K562 (cell line): ENCODE results near the gene SNX9. TPM values are rescaled to one million over a fixed set of nuclear protein-coding genes. Genes with fewer than 3 reads are reported as not detected.

Experiments
- MYC ChIP-seq, 2 experiments: fragments of 250-450 bp in 1 of 2; sonication (Bioruptor Pico) in 1 of 2; IDR thresholded peaks; 2 replicates each; pipeline versions ENCODE4 v1.5.1 to v1.6.1; 2012 to 2021; ENCODE audit warnings: low read depth in 2 of 2, borderline replicate concordance in 1 of 2, improper control_type of control experiment in 1 of 2, low read length in 1 of 2, mild to moderate bottlenecking in 1 of 2, moderate library complexity in 1 of 2
- SAFB2 ChIP-seq: fragments of 200-400 bp; formaldehyde crosslinking; IDR thresholded peaks from 2 replicates; pipeline ENCODE4 v1.6.1; 2018; ENCODE audit warnings: borderline replicate concordance, low read length, low read depth, moderate library complexity; ENCODE audit not compliant: severe bottlenecking
- TSC22D4 ChIP-seq: fragments of 450-650 bp; IDR thresholded peaks from 2 replicates; pipeline ENCODE4 v1.6.1; 2016; ENCODE audit warnings: missing genetic modification characterization, missing biosample characterization, control low read depth
- USF1 ChIP-seq: sonication (generic); formaldehyde crosslinking; IDR thresholded peaks from 2 replicates; pipeline ENCODE4 v1.9.0; 2022; ENCODE audit warnings: mild to moderate bottlenecking, missing genetic modification reagents
- ZNF518B ChIP-seq: fragments of 250-450 bp; sonication (Bioruptor Pico); IDR thresholded peaks from 2 replicates; pipeline ENCODE4 v1.5.0; 2021; ENCODE audit warnings: mild to moderate bottlenecking, moderate library complexity
- polyA plus RNA-seq, 8 experiments: library from polyadenylated mRNA; depleted of rRNA in 4 of 8; stranded (reverse) in 5 of 8; unstranded in 3 of 8; fragments of >200 nt; fragmentation: Nextera tagmentation in 2 of 8; fragmentation: Illumina TruSeq in 1 of 8; extraction: Ambion mirVana in 2 of 8; extraction: Trizol in 1 of 8; gene quantifications; 2 replicates each; pipeline versions ENCODE4 v1.2.1 to v1.2.3, GENCODE V29; 2011 to 2014; ENCODE audit warnings: inconsistent platforms in 1 of 8, missing spikeins in 1 of 8
- total RNA-seq, 7 experiments: library from RNA; depleted of rRNA in 6 of 7; stranded (reverse); fragments of >200 nt in 6 of 7; fragmentation: Illumina TruSeq in 2 of 7; extraction: Trizol in 2 of 7; gene quantifications; 2 replicates each; pipeline versions ENCODE4 v1.2.1 to v1.2.3, GENCODE V29; 2011 to 2021; ENCODE audit warnings: low replicate concordance in 1 of 7

The SNX9 gene
- total and polyA plus RNA-seq, 9 of the 15 experiments (the other 6 are each of a cell fraction or from before 2014, with no cell fraction given), result 6.0 to 81.7 (median 57.1) TPM

GRCh38 chr6:157823001-157823527 is at the start of gene SNX9 (continued):
- TF ChIP-seq TSC22D4 (tag) (no peak), MYC (IDR thresholded peaks at IDR 0.05; ENCODE audit: low read depth, low read length) (peak; percentile 70), MYC (CRISPR knock-in tag; IDR thresholded peaks at IDR 0.05; ENCODE audit: borderline replicate concordance, low read depth) (no peak), SAFB2 (no peak), ZNF518B (CRISPR knock-in tag) (no peak), USF1 (CRISPR knock-in tag) (no peak)
- TF ChIP-seq, all 486 proteins: peak for 63
